ENCODE results near the gene SLC9A5.

The SLC9A5 gene

GRCh38 chr16:67256701-67257230 is 8.0 kb downstream of the SLC9A5 start:
- DNase-seq: no peak
- Histone ChIP-seq H3K4me3 (ENCODE audit: low read depth, low read length) (no peak overlapping the region), H3K4me1 (peaks cover 2% of the 10 kb centered on the region; the same call in 1 of the 2 replicates), H3K36me3 (no peaks in the 10 kb centered on the region), H3K9me3 (no peaks in the 10 kb centered on the region), H3K27me3 (no peaks in the 10 kb centered on the region)
- TF ChIP-seq CTCF (IDR thresholded peaks at IDR 0.05; ENCODE audit: low read depth, low read length): no peak

DNA sequence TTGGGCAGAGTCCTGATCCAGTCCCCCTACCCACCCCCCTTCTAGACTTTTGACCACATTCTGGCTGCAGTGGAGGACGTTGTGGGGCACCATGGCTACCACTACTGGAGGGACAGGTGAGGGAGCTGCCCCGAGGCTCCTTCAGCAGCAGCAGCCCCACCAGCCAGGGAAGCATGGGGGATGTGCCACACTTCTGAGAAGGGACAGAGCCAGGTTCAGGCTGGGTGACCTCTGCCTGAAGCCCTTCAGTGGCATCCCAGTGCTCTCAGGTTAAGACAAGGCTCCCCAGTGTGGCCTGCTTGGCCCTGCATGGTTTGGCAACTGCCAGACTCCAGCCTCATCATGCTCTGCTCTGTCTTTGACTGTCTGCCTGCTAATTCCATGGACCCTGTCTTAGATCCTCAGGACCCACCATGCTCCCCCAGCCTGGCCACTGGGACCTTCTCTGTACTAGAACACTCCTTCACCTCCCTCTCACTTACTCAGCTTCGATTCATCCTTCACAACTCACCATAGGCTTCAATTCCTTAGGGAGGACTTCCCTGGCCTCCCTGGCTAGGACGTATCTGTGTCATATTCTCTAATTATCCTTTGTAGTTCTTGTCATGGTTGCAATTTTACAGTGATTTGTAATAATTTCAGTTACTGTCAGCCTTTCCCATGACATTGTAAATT is 8.8 kb downstream of the SLC9A5 start:
- Histone ChIP-seq H3K4me3 (ENCODE audit: low read depth, low read length) (no peak overlapping the region), H3K36me3 (no peaks in the 10 kb centered on the region), H3K27me3 (no peaks in the 10 kb centered on the region), H3K4me1 (peaks cover 2% of the 10 kb centered on the region; the same call in 1 of the 2 replicates), H3K9me3 (no peaks in the 10 kb centered on the region)
- DNase-seq: no peak
- TF ChIP-seq CTCF (IDR thresholded peaks at IDR 0.05; ENCODE audit: low read depth, low read length): no peak

DNA sequence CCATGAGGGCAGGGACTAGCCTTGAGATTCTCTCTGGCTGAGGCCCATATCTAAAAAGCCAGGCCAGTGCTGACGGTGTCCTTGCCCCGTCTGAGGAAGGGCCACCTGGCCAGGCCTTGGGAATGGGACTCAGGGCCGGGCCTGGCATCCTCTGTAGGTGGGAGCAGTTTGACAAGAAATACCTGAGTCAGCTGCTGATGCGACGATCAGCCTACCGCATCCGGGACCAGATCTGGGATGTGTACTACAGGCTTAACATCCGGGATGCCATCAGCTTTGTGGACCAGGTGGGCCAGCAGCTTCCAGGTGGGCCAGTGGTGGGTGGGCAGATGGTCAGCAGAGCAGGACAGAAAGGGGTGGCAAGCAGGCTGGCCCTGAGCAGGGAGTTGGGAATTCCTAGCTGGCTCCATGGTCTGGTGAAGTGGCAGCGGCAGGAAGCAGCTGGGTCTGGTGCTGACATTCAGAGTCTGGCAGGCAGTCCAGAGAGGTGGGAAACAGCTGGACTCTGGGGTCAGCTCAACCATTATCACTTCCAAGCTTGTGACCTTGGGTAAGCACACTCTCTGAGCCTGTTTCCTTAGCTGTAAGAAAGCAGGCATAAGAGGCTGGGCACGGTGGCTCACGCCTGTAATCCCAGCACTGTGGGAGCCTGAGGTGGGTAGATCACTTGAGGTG is 9.5 kb downstream of the SLC9A5 start:
- peaks cover 2% of the 10 kb centered on the region; the same call in 1 of the 2 replicates for H3K4me1 ChIP-seq
- no peak for TF ChIP-seq CTCF (IDR thresholded peaks at IDR 0.05; ENCODE audit: low read depth, low read length)
- DNase-seq: no peak
- no peaks in the 10 kb centered on the region for H3K36me3 ChIP-seq
- no peak overlapping the region for H3K4me3 ChIP-seq (ENCODE audit: low read depth, low read length)
- H3K9me3 ChIP-seq: no peaks in the 10 kb centered on the region
- no peaks in the 10 kb centered on the region for H3K27me3 ChIP-seq

DNA sequence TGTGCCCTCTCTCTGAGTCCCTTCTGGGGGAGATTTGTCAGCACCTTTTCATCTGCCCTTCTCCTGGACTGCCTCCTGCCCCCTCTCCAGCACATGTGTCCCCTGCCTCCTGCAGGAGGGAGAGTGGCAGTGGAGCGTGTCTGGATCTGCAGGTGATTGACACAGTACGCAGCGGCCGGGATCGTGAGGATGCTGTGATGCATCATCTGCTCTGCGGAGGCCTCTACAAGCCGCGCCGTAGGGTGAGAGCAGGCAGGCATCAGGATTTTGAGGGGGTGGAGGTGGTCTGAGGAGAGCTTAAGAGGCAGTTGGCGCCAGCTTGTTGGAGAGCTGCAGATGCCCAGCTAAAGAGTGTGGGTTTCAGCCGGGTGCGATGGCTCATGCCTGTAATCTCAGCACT is 10.9 kb downstream of the SLC9A5 start:
- Histone ChIP-seq H3K9me3 (no peaks in the 10 kb centered on the region), H3K4me1 (peaks cover 2% of the 10 kb centered on the region; the same call in 1 of the 2 replicates), H3K27me3 (no peaks in the 10 kb centered on the region), H3K36me3 (no peaks in the 10 kb centered on the region), H3K4me3 (ENCODE audit: low read depth, low read length) (no peak overlapping the region)
- TF ChIP-seq CTCF (IDR thresholded peaks at IDR 0.05; ENCODE audit: low read depth, low read length): peak; percentile 8; the same call in 1 of the 2 replicates
- DNase-seq: no peak

DNA sequence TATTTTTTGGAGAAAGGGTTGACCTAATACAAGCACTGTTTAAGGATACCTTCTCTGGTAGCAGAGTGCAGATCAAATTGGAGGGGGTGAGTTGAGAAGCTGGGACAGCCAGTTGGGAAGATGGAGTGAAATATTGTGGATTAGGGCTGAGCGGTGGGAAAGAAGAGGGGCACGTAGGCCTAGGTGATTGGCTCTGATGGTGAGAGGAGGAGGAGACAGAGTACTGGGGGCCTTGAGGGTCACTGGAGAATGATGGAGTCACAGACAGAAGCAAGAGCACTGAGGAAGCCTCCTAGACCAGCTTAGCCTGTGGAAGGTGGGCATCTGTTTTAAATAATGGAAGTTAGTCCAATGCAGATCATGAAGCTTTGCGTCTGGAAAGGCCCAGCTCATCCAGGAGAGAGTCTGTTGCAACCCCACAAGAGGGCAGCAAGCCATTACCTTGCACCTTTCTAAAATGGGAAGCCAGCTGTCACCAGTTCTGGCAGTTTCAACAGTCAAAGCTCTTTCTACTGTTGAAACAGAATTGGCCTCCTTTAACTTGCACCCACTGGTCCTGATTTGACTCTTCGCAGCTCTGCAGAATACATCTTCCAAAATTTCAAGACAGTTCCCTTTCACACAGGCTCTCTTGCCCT is 11.8 kb downstream of the SLC9A5 start:
- H3K36me3 ChIP-seq: no peaks in the 10 kb centered on the region
- peak; percentile 62 for DNase-seq
- H3K27me3 ChIP-seq: no peaks in the 10 kb centered on the region
- peak; percentile 85 for TF ChIP-seq CTCF (IDR thresholded peaks at IDR 0.05; ENCODE audit: low read depth, low read length)
- no peak overlapping the region for H3K4me3 ChIP-seq (ENCODE audit: low read depth, low read length)
- no peaks in the 10 kb centered on the region for H3K4me1 ChIP-seq
- H3K9me3 ChIP-seq: no peaks in the 10 kb centered on the region

All from BE2C (cell line).